Measurements from ENCODE around the gene MCHR2.

DNA sequence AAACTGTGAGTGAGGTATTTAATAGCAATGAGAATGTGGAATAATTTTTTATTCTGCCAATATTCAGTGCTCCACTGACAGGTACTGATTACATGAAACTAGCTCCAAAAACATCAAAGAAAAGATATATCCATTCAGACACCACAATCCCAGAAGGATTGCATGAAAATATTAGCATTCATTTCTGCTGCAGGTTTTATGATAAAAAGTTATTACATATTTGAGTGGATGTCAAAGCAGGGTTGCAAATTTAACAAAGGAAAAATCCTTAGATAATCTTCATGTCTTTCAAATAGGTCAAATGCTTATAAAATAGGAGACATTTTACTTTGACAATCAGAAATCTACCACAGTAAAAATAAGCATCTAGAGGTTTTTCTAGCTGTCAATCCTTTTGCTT is 13.3 kb downstream of the MCHR2 start:
- TF ChIP-seq WRNIP1 (IDR thresholded peaks at IDR 0.05; ENCODE audit: borderline replicate concordance, low read depth, low read length) (no peak), RAD21 (IDR thresholded peaks at IDR 0.05; ENCODE audit: insufficient read depth, low read depth, low read length) (no peak), CTCF (IDR thresholded peaks at IDR 0.05 in 2 of 3, conservative IDR thresholded peaks at IDR 0.05 in 1 of 3; ENCODE audit: control insufficient read depth in 2 of 3, extremely low read depth in 1 of 3, insufficient read depth in 1 of 3, low read depth in 3 of 3, low read length in 3 of 3) (no peak), EZH2 (IDR thresholded peaks at IDR 0.05; ENCODE audit: borderline replicate concordance, control insufficient read depth, low read depth, low read length) (no peak)
